Measurements from ENCODE around the gene MATN4. TPM values are rescaled to one million over a fixed set of nuclear protein-coding genes. Genes with fewer than 3 reads are reported as not detected.

Gene MATN4
- total and polyA plus RNA-seq, 2 of the 13 experiments (the other 11 are each of a cell fraction or from before 2014, with no cell fraction given): not detected

GRCh38 chr20:45343532-45344167, 35.6 kb upstream of the MATN4 start (continued):
- TF ChIP-seq ZNF124 (CRISPR knock-in tag; IDR thresholded peaks at IDR 0.05): no peak
- TF ChIP-seq NFKB2 (CRISPR knock-in tag; IDR thresholded peaks at IDR 0.05; ENCODE audit: borderline replicate concordance): no peak
- TF ChIP-seq AHR (CRISPR knock-in tag; IDR thresholded peaks at IDR 0.05): no peak
- no peak for TF ChIP-seq LRRFIP1 (CRISPR knock-in tag; conservative IDR thresholded peaks at IDR 0.05)
- no peak; the same call in 1 of the 2 replicates for TF ChIP-seq ATF7-NPFF (CRISPR knock-in tag; IDR thresholded peaks at IDR 0.05; ENCODE audit: low read depth)
- TF ChIP-seq ZNF691 (CRISPR knock-in tag; IDR thresholded peaks at IDR 0.05; ENCODE audit: borderline replicate concordance, low read depth): no peak
- no peak for TF ChIP-seq ZNF274 (CRISPR knock-in tag; IDR thresholded peaks at IDR 0.05)
- TF ChIP-seq ZNF660 (CRISPR knock-in tag; IDR thresholded peaks at IDR 0.05; ENCODE audit: borderline replicate concordance, low read depth): no peak
- 0 out of 2 replicates have a peak, but pooled peaks have one; percentile 17 for TF ChIP-seq ZBTB4 (CRISPR knock-in tag; IDR thresholded peaks at IDR 0.05; ENCODE audit: borderline replicate concordance)
- TF ChIP-seq ZSCAN30 (CRISPR knock-in tag; IDR thresholded peaks at IDR 0.05): no peak
- no peak for TF ChIP-seq CENPT (CRISPR knock-in tag; IDR thresholded peaks at IDR 0.05; ENCODE audit: low read depth)
- no peak for TF ChIP-seq ZUFSP (CRISPR knock-in tag; IDR thresholded peaks at IDR 0.05; ENCODE audit: borderline replicate concordance)
- no peak for TF ChIP-seq ZBTB21 (CRISPR knock-in tag; IDR thresholded peaks at IDR 0.05)
- no peak for TF ChIP-seq MBNL3 (CRISPR knock-in tag; conservative IDR thresholded peaks at IDR 0.05)
- TF ChIP-seq ZIK1 (CRISPR knock-in tag; IDR thresholded peaks at IDR 0.05; ENCODE audit: borderline replicate concordance, low read depth): no peak
- 0 out of 2 replicates have a peak, but pooled peaks have one; percentile 19 for TF ChIP-seq ZNF549 (CRISPR knock-in tag; IDR thresholded peaks at IDR 0.05)
- no peak for TF ChIP-seq KDM2A (CRISPR knock-in tag; IDR thresholded peaks at IDR 0.05; ENCODE audit: borderline replicate concordance, low read depth)
- no peak for TF ChIP-seq ZNF180 (CRISPR knock-in tag; IDR thresholded peaks at IDR 0.05; ENCODE audit: borderline replicate concordance, low read depth)
- TF ChIP-seq ZNF552 (CRISPR knock-in tag; IDR thresholded peaks at IDR 0.05; ENCODE audit: borderline replicate concordance): no peak
- no peak for TF ChIP-seq CEBPG (CRISPR knock-in tag; IDR thresholded peaks at IDR 0.05)
- TF ChIP-seq ZNF496 (CRISPR knock-in tag; IDR thresholded peaks at IDR 0.05; ENCODE audit: insufficient replicate concordance): no peak
- TF ChIP-seq POLR2AphosphoS5 (IDR thresholded peaks at IDR 0.05; ENCODE audit: low read depth, low read length): no peak; the same call in 1 of the 2 replicates
